K562 (cell line): ENCODE measurements around the gene PELI3. TPM values are rescaled to one million over a fixed set of nuclear protein-coding genes. Genes with fewer than 3 reads are reported as not detected.

Experiments used
- ATAC-seq: fragments of 200-7000 bp; cut with Tn5 transposase; 3 replicates; pipeline ENCODE4 v1.9.1; 2020; ENCODE audit warnings: moderate library complexity
- BruUV-seq: library from RNA; stranded (reverse); fragments of 400-500 nt; replicated peaks from 2 replicates; lab custom pipeline; 2021; lab: Mats Ljungman, UMichigan
- CTCF ChIA-PET: fragments of 300-600 bp; formaldehyde crosslinking; extraction: SDS; loops from one replicate; lab custom pipeline; 2021; ENCODE audit warnings: low intra/inter-chr PET ratio; lab: Yijun Ruan, JAX
- POLR2A ChIA-PET: fragments of 300-600, 350-650 bp; sonication (Branson Sonifier 250); formaldehyde crosslinking; extraction: SDS; loops from one replicate; lab custom pipeline; 2021; ENCODE audit warnings: antibody characterized with exemption, inconsistent platforms; lab: Yijun Ruan, JAX
- DNase-seq, 4 experiments: peaks; one replicate each; pipeline versions ENCODE4 v3.0.0 to v3.0.0-alpha.2; 2011 to 2018; ENCODE audit warnings: low spot score in 3 of 4, mixed read lengths in 3 of 4; ENCODE audit errors: extremely low read depth in 1 of 4
- FAIRE-seq: peaks from 2 replicates; lab custom pipeline; 2011; peaks lifted over from hg19 to GRCh38; lab: Jason Lieb, UNC
- H2AFZ ChIP-seq: 2 replicates; pipeline ENCODE4 v1.6.0; 2011; ENCODE audit warnings: low read depth, low read length, control low read depth, inconsistent platforms
- H3K27ac ChIP-seq: fragments of 200-600 bp; 3 replicates; pipeline ENCODE4 v1.8.0; 2011; ENCODE audit warnings: low read depth, mild to moderate bottlenecking, control low read depth, inconsistent platforms, low read length, moderate library complexity, mixed read lengths; ENCODE audit errors: extremely low read depth
- H3K27me3 ChIP-seq, 2 experiments: fragments of 300-600 bp in 1 of 2; 2 replicates in 1 of 2; 3 replicates in 1 of 2; pipeline versions ENCODE4 v1.6.0 to v1.8.0; 2011; ENCODE audit warnings: inconsistent platforms in 2 of 2, low read length in 2 of 2, mild to moderate bottlenecking in 1 of 2, mixed read lengths in 1 of 2, moderate library complexity in 1 of 2; ENCODE audit not compliant: control insufficient read depth in 2 of 2, insufficient read depth in 2 of 2
- H3K36me3 ChIP-seq: fragments of 300-600 bp; 3 replicates; pipeline ENCODE4 v1.8.0; 2011; ENCODE audit warnings: mild to moderate bottlenecking, low read length, inconsistent platforms; ENCODE audit not compliant: control insufficient read depth, insufficient read depth
- H3K4me1 ChIP-seq, 2 experiments: fragments of 200-600 bp in 1 of 2; replicated peaks in 1 of 2; 2 replicates in 1 of 2; 3 replicates in 1 of 2; pipeline versions ENCODE4 v1.5.1 to v1.8.0; 2011; ENCODE audit warnings: inconsistent platforms in 2 of 2, low read length in 2 of 2, mild to moderate bottlenecking in 1 of 2, mixed read lengths in 1 of 2, moderate library complexity in 1 of 2; ENCODE audit not compliant: control insufficient read depth in 2 of 2, insufficient read depth in 2 of 2
- H3K4me2 ChIP-seq: 2 replicates; pipeline ENCODE4 v1.6.1; 2011; ENCODE audit warnings: low read length, control low read depth, inconsistent platforms, mixed read lengths; ENCODE audit not compliant: insufficient read depth
- H3K4me3 ChIP-seq: fragments of 200-600 bp; sonication (generic), shearing (Covaris generic); 2 replicates; pipeline ENCODE4 v1.5.1; 2016; ENCODE audit warnings: control low read depth, inconsistent platforms
- H3K79me2 ChIP-seq: fragments of 200-600 bp; 3 replicates; pipeline ENCODE4 v1.8.0; 2011; ENCODE audit warnings: low read length, inconsistent platforms; ENCODE audit not compliant: control insufficient read depth, insufficient read depth
- H3K9ac ChIP-seq, 2 experiments: 2 replicates each; pipeline versions ENCODE4 v1.6.0 to v1.6.1; 2011; ENCODE audit warnings: low read depth in 2 of 2, low read length in 2 of 2, control low read depth in 1 of 2, inconsistent platforms in 1 of 2, mild to moderate bottlenecking in 1 of 2, mixed read lengths in 1 of 2; ENCODE audit not compliant: insufficient read depth in 1 of 2
- H3K9me1 ChIP-seq: one replicate; pipeline ENCODE4 v1.6.0; 2011; ENCODE audit warnings: inconsistent platforms, mild to moderate bottlenecking, low read length, moderate library complexity; ENCODE audit not compliant: control insufficient read depth, insufficient read depth
- H3K9me3 ChIP-seq: replicated peaks from 2 replicates; pipeline ENCODE4 v1.5.1; 2011; ENCODE audit warnings: low read depth, low read length, inconsistent platforms; ENCODE audit not compliant: control insufficient read depth, insufficient read depth
- H4K20me1 ChIP-seq: replicated peaks from 2 replicates; pipeline ENCODE4 v1.6.1; 2011; ENCODE audit warnings: low read length, inconsistent platforms, mixed read lengths; ENCODE audit not compliant: control insufficient read depth, insufficient read depth
- CBFA2T2 ChIP-seq: fragments of 450-650 bp; conservative IDR thresholded peaks from 2 replicates; pipeline ENCODE4 v1.6.1; 2017; ENCODE audit warnings: mild to moderate bottlenecking
- KLF13 ChIP-seq: fragments of 450-650 bp; IDR thresholded peaks from 2 replicates; pipeline ENCODE4 v1.6.1; 2016; ENCODE audit warnings: missing genetic modification characterization, low read depth, mild to moderate bottlenecking, missing compliant biosample characterization, moderate library complexity, borderline replicate concordance
- LCOR ChIP-seq: sonication (generic); formaldehyde crosslinking; IDR thresholded peaks from 2 replicates; pipeline ENCODE4 v1.8.0; 2022; ENCODE audit warnings: mild to moderate bottlenecking, missing genetic modification reagents
- MAFG ChIP-seq: fragments of 450-650 bp; conservative IDR thresholded peaks from 2 replicates; pipeline ENCODE4 v1.6.1; 2016; ENCODE audit warnings: missing genetic modification characterization, missing compliant biosample characterization
- MAZ ChIP-seq, 2 experiments: fragments of 450-650 bp in 1 of 2; sonication (generic) in 1 of 2; formaldehyde crosslinking; IDR thresholded peaks in 1 of 2; conservative IDR thresholded peaks in 1 of 2; 2 replicates each; pipeline versions ENCODE4 v1.4.0 to v1.5.0; 2020; ENCODE audit warnings: mild to moderate bottlenecking in 1 of 2, missing genetic modification reagents in 1 of 2
- MLLT1 ChIP-seq, 2 experiments: fragments of 450-650 bp; IDR thresholded peaks; 2 replicates each; pipeline ENCODE4 v1.6.1; 2016
- MNT ChIP-seq, 2 experiments: fragments of 450-650 bp; conservative IDR thresholded peaks; 2 replicates each; pipeline ENCODE4 v1.6.1; 2017; ENCODE audit warnings: mild to moderate bottlenecking in 2 of 2, moderate library complexity in 2 of 2
- NCOA2 ChIP-seq, 2 experiments: fragments of 450-650 bp; IDR thresholded peaks; 2 replicates each; pipeline ENCODE4 v1.6.1; 2018; ENCODE audit warnings: mild to moderate bottlenecking in 2 of 2, moderate library complexity in 1 of 2; ENCODE audit not compliant: partially characterized antibody in 2 of 2
- PHB2 ChIP-seq: fragments of 450-650 bp; IDR thresholded peaks from 2 replicates; pipeline ENCODE4 v1.6.1; 2017; ENCODE audit warnings: low read depth
- PREB ChIP-seq: sonication (generic); formaldehyde crosslinking; IDR thresholded peaks from 2 replicates; pipeline ENCODE4 v1.8.1; 2023; ENCODE audit warnings: mild to moderate bottlenecking, missing genetic modification reagents
- RBM34 ChIP-seq: fragments of 200-400 bp; formaldehyde crosslinking; IDR thresholded peaks from 2 replicates; pipeline ENCODE4 v1.6.1; 2018; ENCODE audit warnings: low read length, borderline replicate concordance; ENCODE audit not compliant: insufficient read depth
- SP1 ChIP-seq: sonication (generic); formaldehyde crosslinking; IDR thresholded peaks from 2 replicates; pipeline ENCODE4 v1.8.1; 2022; ENCODE audit warnings: mild to moderate bottlenecking, missing genetic modification reagents
- STAG1 ChIP-seq: sonication (generic); formaldehyde crosslinking; IDR thresholded peaks from 2 replicates; pipeline ENCODE4 v1.5.0; 2020; ENCODE audit warnings: missing genetic modification reagents, borderline replicate concordance
- ZFPM2 ChIP-seq: fragments of 250-450 bp; sonication (Bioruptor Pico); IDR thresholded peaks from 2 replicates; pipeline ENCODE4 v1.5.1; 2022; ENCODE audit warnings: mild to moderate bottlenecking
- ZNF408 ChIP-seq: fragments of 250-450 bp; sonication (Bioruptor Pico); IDR thresholded peaks from 2 replicates; pipeline ENCODE4 v1.4.0; 2020; ENCODE audit warnings: low read depth, mild to moderate bottlenecking, moderate library complexity
- ZNF436 ChIP-seq: fragments of 250-450, 450-650 bp; sonication (Bioruptor Pico); formaldehyde crosslinking; IDR thresholded peaks from 2 replicates; pipeline ENCODE4 v1.7.0; 2020; ENCODE audit warnings: mild to moderate bottlenecking
- ZNF668 ChIP-seq: fragments of 250-450 bp; sonication (Bioruptor Pico); IDR thresholded peaks from 2 replicates; pipeline ENCODE4 v1.8.0; 2022; ENCODE audit warnings: mild to moderate bottlenecking, inconsistent platforms
- ZNF696 ChIP-seq: fragments of 250-450 bp; sonication (Bioruptor Pico); conservative IDR thresholded peaks from 2 replicates; pipeline ENCODE4 v1.4.0; 2020; ENCODE audit warnings: mild to moderate bottlenecking, moderate library complexity
- WGBS: fragments of 100-300 bp; shearing (Covaris generic); methylation state at CpG from one replicate; pipeline ENCODE4 v1.1.6; 2016; ENCODE audit warnings: low coverage, mixed read lengths; ENCODE audit not compliant: insufficient coverage; ENCODE audit errors: missing lambda C conversion rate; 5-methylcytosine and 5-hydroxymethylcytosine counted together
- in situ Hi-C: fragments of 300-500 bp; cut with MboI; formaldehyde crosslinking; loops from 4 replicates; pipeline ENCODE4 v1.15.0; 2018; ENCODE audit warnings: inconsistent platforms, mixed read lengths
- intact Hi-C: fragments of 100-400 bp; cut with micrococcal nuclease; formaldehyde crosslinking; loops from 2 replicates; pipeline ENCODE4 v1.14.2; 2022
- polyA plus RNA-seq, 8 experiments: library from polyadenylated mRNA; depleted of rRNA in 4 of 8; stranded (reverse) in 5 of 8; unstranded in 3 of 8; fragments of >200 nt; fragmentation: Nextera tagmentation in 2 of 8; fragmentation: Illumina TruSeq in 1 of 8; extraction: Ambion mirVana in 2 of 8; extraction: Trizol in 1 of 8; gene quantifications; 2 replicates each; pipeline versions ENCODE4 v1.2.1 to v1.2.3, GENCODE V29; 2011 to 2014; ENCODE audit warnings: inconsistent platforms in 1 of 8, missing spikeins in 1 of 8
- total RNA-seq, 7 experiments: library from RNA; depleted of rRNA in 6 of 7; stranded (reverse); fragments of >200 nt in 6 of 7; fragmentation: Illumina TruSeq in 2 of 7; extraction: Trizol in 2 of 7; gene quantifications; 2 replicates each; pipeline versions ENCODE4 v1.2.1 to v1.2.3, GENCODE V29; 2011 to 2021; ENCODE audit warnings: low replicate concordance in 1 of 7

The PELI3 gene
- total and polyA plus RNA-seq, 9 of the 15 experiments (the other 6 are each of a cell fraction or from before 2014, with no cell fraction given), result 0.17 to 4.2 (median 1.9) TPM

GRCh38 chr11:66421492-66422205 is 45.1 kb upstream of the PELI3 start:
- BruUV-seq, result no TSS peak
- in situ Hi-C loops (no loop called here), intact Hi-C loops (no loop called here)
- H3K79me2 ChIP-seq, result no peaks in the 10 kb centered on the region
- DNase-seq (peak; percentile 86 to 91 (median 90)), FAIRE-seq (peak; percentile 70), ATAC-seq (peak; percentile 75)
- H4K20me1 ChIP-seq, result peaks cover 16% of the 10 kb centered on the region
- H3K27ac ChIP-seq, result no peak overlapping the region
- peaks cover 6% of the 10 kb centered on the region for H3K9me1 ChIP-seq
- 11% methylated on average over 36 of the region's 38 CpGs for WGBS
- peaks cover 2 to 13% of the 10 kb centered on the region in 2 experiments; a peak in 2 of 5 replicates for H3K4me1 ChIP-seq
- peaks cover 0 to 9% of the 10 kb centered on the region in 2 experiments; a peak in 1 of 5 replicates for H3K27me3 ChIP-seq
- no peak overlapping the region for H3K4me2 ChIP-seq
- ChIA-PET POLR2A (interaction anchor here (0.7 to 1.3 kb wide), 10 partner anchors 9 to 423 kb away, joined by 3 to 6 read pairs (median 3); partner anchors contain the start of genes MRPL11 and YIF1A), CTCF (interaction anchor here (0.6 to 1.3 kb wide), 3 partner anchors 8 to 112 kb away, joined by 3 to 4 read pairs (median 4); no protein-coding TSS in a partner anchor)
- H2AFZ ChIP-seq, result no peak overlapping the region
- H3K9ac ChIP-seq, result no peak overlapping the region
- no peaks in the 10 kb centered on the region for H3K36me3 ChIP-seq
- no peak overlapping the region for H3K4me3 ChIP-seq
- no peaks in the 10 kb centered on the region for H3K9me3 ChIP-seq
- TF ChIP-seq ZNF668 (peak; percentile 99), MLLT1 (IDR thresholded peaks at IDR 0.05) (no peak), PHB2 (no peak), MNT (conservative IDR thresholded peaks at IDR 0.05) (peak; percentile 96 to 99), ZNF696 (CRISPR knock-in tag) (no peak), ZFPM2 (peak; percentile 93; the same call in 1 of the 2 replicates), CBFA2T2 (no peak), SP1 (CRISPR knock-in tag) (peak; percentile 100), KLF13 (tag) (peak; percentile 86), PREB (peak; percentile 100), NCOA2 (IDR thresholded peaks at IDR 0.05; ENCODE audit: partially characterized antibody in 2 of 2) (no peak), RBM34 (no peak), MAFG (tag) (peak; percentile 30; the same call in 1 of the 2 replicates), MAZ (CRISPR knock-in tag; conservative IDR thresholded peaks at IDR 0.05 in 1 of 2, IDR thresholded peaks at IDR 0.05 in 1 of 2) (peak; percentile 95 to 100), ZNF408 (CRISPR knock-in tag) (peak; percentile 68; the same call in 1 of the 2 replicates), STAG1 (CRISPR knock-in tag) (peak; percentile 100), LCOR (CRISPR knock-in tag) (peak; percentile 100), ZNF436 (CRISPR knock-in tag) (peak; percentile 37; the same call in 1 of the 2 replicates)
